Mucosa of stomach (tissue), 1 donor: ENCODE results near the gene CD37.

ENCODE experiments used
- H3K27me3 ChIP-seq: one replicate; pipeline ENCODE4 v1.7.0; 2013; ENCODE audit warnings: mild to moderate bottlenecking, low read length; ENCODE audit not compliant: control insufficient read depth, insufficient read depth
- H3K36me3 ChIP-seq: one replicate; pipeline ENCODE4 v1.7.0; 2013; ENCODE audit warnings: low read length; ENCODE audit not compliant: control insufficient read depth, insufficient read depth
- H3K4me1 ChIP-seq: one replicate; pipeline ENCODE4 v1.7.0; 2013; ENCODE audit warnings: mild to moderate bottlenecking, low read length; ENCODE audit not compliant: control insufficient read depth, insufficient read depth
- H3K4me3 ChIP-seq: one replicate; pipeline ENCODE4 v1.7.0; 2013; ENCODE audit warnings: low read length
- H3K9ac ChIP-seq: one replicate; pipeline ENCODE4 v1.7.0; 2013; ENCODE audit warnings: mild to moderate bottlenecking, low read length, moderate library complexity
- H3K9me3 ChIP-seq: one replicate; pipeline ENCODE4 v1.7.0; 2013; ENCODE audit warnings: mild to moderate bottlenecking, low read length, moderate library complexity; ENCODE audit not compliant: control insufficient read depth
- donor health status: Pancreatic carcinoma.

Gene CD37

DNA sequence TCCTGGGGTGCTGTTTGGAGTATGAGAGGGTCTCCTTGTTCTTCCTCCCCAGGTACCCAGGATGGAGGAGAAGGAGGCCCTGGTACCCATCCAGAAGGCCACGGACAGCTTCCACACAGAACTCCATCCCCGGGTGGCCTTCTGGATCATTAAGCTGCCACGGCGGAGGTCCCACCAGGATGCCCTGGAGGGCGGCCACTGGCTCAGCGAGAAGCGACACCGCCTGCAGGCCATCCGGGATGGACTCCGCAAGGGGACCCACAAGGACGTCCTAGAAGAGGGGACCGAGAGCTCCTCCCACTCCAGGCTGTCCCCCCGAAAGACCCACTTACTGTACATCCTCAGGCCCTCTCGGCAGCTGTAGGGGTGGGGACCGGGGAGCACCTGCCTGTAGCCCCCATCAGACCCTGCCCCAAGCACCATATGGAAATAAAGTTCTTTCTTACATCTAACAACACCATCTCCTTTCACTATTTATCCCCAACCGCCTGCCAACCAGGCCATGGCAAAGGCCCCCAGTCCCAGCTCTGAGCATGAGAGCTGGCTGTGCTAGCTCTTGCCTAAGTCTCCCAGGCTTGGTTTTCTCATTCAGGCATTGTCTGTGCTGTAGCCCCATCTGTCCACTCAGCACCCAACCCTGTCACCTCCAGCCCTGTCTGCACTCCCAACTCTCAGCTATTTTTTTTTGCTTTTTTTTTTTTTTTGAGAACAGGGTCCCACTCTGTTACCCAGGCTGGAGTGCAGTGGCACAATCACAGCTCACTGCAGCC is 39.6 kb downstream of the CD37 start:
- H3K4me3 ChIP-seq, result no peak overlapping the region
- H3K9ac ChIP-seq, result no peak overlapping the region
- no peaks in the 10 kb centered on the region for H3K9me3 ChIP-seq
- H3K4me1 ChIP-seq, result no peaks in the 10 kb centered on the region
- peaks cover 4% of the 10 kb centered on the region for H3K27me3 ChIP-seq
- H3K36me3 ChIP-seq, result no peaks in the 10 kb centered on the region

DNA sequence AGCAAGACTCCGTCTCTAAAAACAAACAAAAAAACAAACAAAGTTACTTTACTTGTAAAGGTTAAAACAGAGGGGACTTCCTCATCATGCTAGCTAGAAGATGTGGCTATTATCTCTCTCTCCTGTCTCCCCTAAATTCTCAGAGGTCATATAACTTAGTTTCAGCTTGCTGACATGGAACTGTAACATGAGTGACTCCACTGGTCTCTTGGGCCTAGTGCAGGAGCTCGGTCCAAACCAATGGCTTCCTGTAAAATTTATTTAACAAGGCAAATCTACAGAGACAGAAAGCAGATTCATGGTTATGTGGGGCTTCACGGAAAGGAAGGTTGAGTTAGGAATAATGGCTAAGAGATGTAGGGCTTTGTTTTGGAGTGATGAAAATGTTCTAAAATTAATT is 43.3 kb downstream of the CD37 start:
- H3K4me1 ChIP-seq, result no peaks in the 10 kb centered on the region
- H3K4me3 ChIP-seq, result no peak overlapping the region
- no peaks in the 10 kb centered on the region for H3K9me3 ChIP-seq
- no peaks in the 10 kb centered on the region for H3K36me3 ChIP-seq
- H3K27me3 ChIP-seq, result peaks cover 4% of the 10 kb centered on the region
- no peak overlapping the region for H3K9ac ChIP-seq

- Histone ChIP-seq H3K27me3 (no peaks in the 10 kb centered on the region), H3K4me3 (no peak overlapping the region), H3K36me3 (no peaks in the 10 kb centered on the region), H3K9ac (no peak overlapping the region), H3K9me3 (no peaks in the 10 kb centered on the region), H3K4me1 (no peaks in the 10 kb centered on the region)
These were observed 45.2 kb downstream of the CD37 start for GRCh38 chr19:49380391-49380790.

DNA sequence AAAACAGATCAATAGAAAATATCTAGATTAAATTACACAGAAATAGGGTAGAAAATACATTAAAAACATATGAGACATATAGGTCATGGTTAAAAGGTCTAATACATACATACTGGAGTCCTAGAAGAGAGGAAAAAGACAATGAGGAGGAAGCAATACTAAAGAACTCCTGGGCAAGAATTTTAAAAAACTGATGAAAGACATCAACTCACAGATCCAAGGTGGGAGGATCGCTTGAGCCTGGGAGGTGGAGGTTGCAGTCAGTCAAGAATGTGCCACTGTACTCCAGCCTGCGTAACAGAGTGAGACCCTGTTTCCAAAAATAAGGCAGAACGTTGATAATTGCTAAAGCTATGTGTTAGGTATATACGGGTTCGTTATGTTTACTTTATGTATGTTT is 47.4 kb downstream of the CD37 start:
- Histone ChIP-seq H3K4me1 (no peaks in the 10 kb centered on the region), H3K9ac (no peak overlapping the region), H3K4me3 (no peak overlapping the region), H3K9me3 (no peaks in the 10 kb centered on the region), H3K27me3 (no peaks in the 10 kb centered on the region), H3K36me3 (no peaks in the 10 kb centered on the region)

- H3K4me1 ChIP-seq, result no peaks in the 10 kb centered on the region
- no peaks in the 10 kb centered on the region for H3K36me3 ChIP-seq
- no peak overlapping the region for H3K9ac ChIP-seq
- H3K4me3 ChIP-seq, result no peak overlapping the region
- H3K9me3 ChIP-seq, result no peaks in the 10 kb centered on the region
- H3K27me3 ChIP-seq, result no peaks in the 10 kb centered on the region
These were observed 48.4 kb downstream of the CD37 start for GRCh38 chr19:49383599-49383998.

GRCh38 chr19:49387936-49388372 is 52.7 kb downstream of the CD37 start, which contains the start of gene KASH5:
Gene KASH5 (plus strand): TSS chr19:49388249. CDS start chr19:49390884, 2,635 bp downstream.
- Histone ChIP-seq H3K9ac (no peak within 1 kb of the TSS), H3K4me3 (no peak within 1 kb of the TSS), H3K27me3 (peaks cover 15% of the 10 kb centered on the region), H3K36me3 (no peaks in the 10 kb centered on the region), H3K9me3 (no peaks in the 10 kb centered on the region), H3K4me1 (no peaks in the 10 kb centered on the region)

- Histone ChIP-seq H3K27me3 (peaks cover 15% of the 10 kb centered on the region), H3K4me1 (no peaks in the 10 kb centered on the region), H3K4me3 (no peak overlapping the region), H3K36me3 (no peaks in the 10 kb centered on the region), H3K9me3 (no peaks in the 10 kb centered on the region), H3K9ac (no peak overlapping the region)
These were observed 54.2 kb downstream of the CD37 start for GRCh38 chr19:49389406-49389805.
